WTC11 (cell line): ENCODE measurements around the gene AIF1. TPM values are rescaled to one million over a fixed set of nuclear protein-coding genes. Genes with fewer than 3 reads are reported as not detected.

Experiments used
- ATAC-seq: fragments of 200-7000 bp; cut with Tn5 transposase; 2 replicates; pipeline ENCODE4 v1.10.0; 2021; ENCODE audit warnings: mild to moderate bottlenecking, moderate library complexity
- CTCF ChIA-PET: fragments of 300-600 bp; sonication (Branson Sonifier 250); formaldehyde crosslinking; loops from one replicate; lab custom pipeline; 2021; ENCODE audit warnings: antibody characterized with exemption; lab: Charles Lee
- POLR2A ChIA-PET: fragments of 350-600 bp; sonication (Branson Sonifier 250); formaldehyde crosslinking; loops from one replicate; lab custom pipeline; 2021; ENCODE audit warnings: antibody characterized with exemption; lab: Charles Lee
- DNase-seq: peaks from one replicate; pipeline ENCODE4 v3.0.0; 2021; ENCODE audit warnings: low spot score
- H3K27ac Mint-ChIP-seq: 2 replicates; pipeline ENCODE4 v1.8.0; 2021; ENCODE audit warnings: mixed read lengths
- H3K27me3 Mint-ChIP-seq: 2 replicates; pipeline ENCODE4 v1.8.0; 2021; ENCODE audit warnings: low read depth, mild to moderate bottlenecking, moderate library complexity, mixed read lengths
- H3K36me3 Mint-ChIP-seq: 2 replicates; pipeline ENCODE4 v1.8.0; 2021; ENCODE audit warnings: mixed read lengths
- H3K4me1 Mint-ChIP-seq: 2 replicates; pipeline ENCODE4 v1.8.0; 2022; ENCODE audit warnings: mixed read lengths
- H3K4me3 Mint-ChIP-seq: 2 replicates; pipeline ENCODE4 v1.8.0; 2021; ENCODE audit warnings: mild to moderate bottlenecking, moderate library complexity, mixed read lengths
- H3K9me3 Mint-ChIP-seq: 2 replicates; pipeline ENCODE4 v1.8.0; 2021; ENCODE audit warnings: mixed read lengths
- AR ChIP-seq: fragments of 250-450 bp; sonication (Bioruptor Pico); IDR thresholded peaks from 2 replicates; pipeline ENCODE4 v1.9.0; 2021; ENCODE audit warnings: mild to moderate bottlenecking
- ATF3 ChIP-seq: sonication (generic); formaldehyde crosslinking; conservative IDR thresholded peaks from 2 replicates; pipeline ENCODE4 v1.8.1; 2022; ENCODE audit warnings: mild to moderate bottlenecking, missing genetic modification reagents
- CREM ChIP-seq: sonication (generic); formaldehyde crosslinking; IDR thresholded peaks from 2 replicates; pipeline ENCODE4 v1.8.1; 2022; ENCODE audit warnings: mild to moderate bottlenecking, missing genetic modification reagents, moderate library complexity
- E2F5 ChIP-seq: sonication (generic); formaldehyde crosslinking; IDR thresholded peaks from 2 replicates; pipeline ENCODE4 v1.8.1; 2022; ENCODE audit warnings: mild to moderate bottlenecking, moderate library complexity, missing genetic modification reagents
- ETV6 ChIP-seq: sonication (generic); formaldehyde crosslinking; IDR thresholded peaks from 2 replicates; pipeline ENCODE4 v1.8.1; 2022; ENCODE audit warnings: mild to moderate bottlenecking, missing genetic modification reagents
- FOXK1 ChIP-seq: sonication (generic); formaldehyde crosslinking; IDR thresholded peaks from 2 replicates; pipeline ENCODE4 v1.8.0; 2022; ENCODE audit warnings: mild to moderate bottlenecking, moderate library complexity, missing genetic modification reagents
- GABPB1 ChIP-seq: sonication (generic); formaldehyde crosslinking; IDR thresholded peaks from 2 replicates; pipeline ENCODE4 v1.8.1; 2023; ENCODE audit warnings: mild to moderate bottlenecking, missing genetic modification reagents
- HMGA2 ChIP-seq: fragments of 250-450 bp; sonication (Bioruptor Pico); IDR thresholded peaks from 2 replicates; pipeline ENCODE4 v1.4.0; 2021; ENCODE audit warnings: mild to moderate bottlenecking, moderate library complexity
- JAZF1 ChIP-seq: fragments of 250-450 bp; sonication (Bioruptor Pico); IDR thresholded peaks from 2 replicates; pipeline ENCODE4 v1.9.0; 2021; ENCODE audit warnings: moderate library complexity, mild to moderate bottlenecking, inconsistent platforms
- KAT7 ChIP-seq: sonication (generic); formaldehyde crosslinking; IDR thresholded peaks from 2 replicates; pipeline ENCODE4 v1.8.1; 2023; ENCODE audit warnings: missing genetic modification reagents, mild to moderate bottlenecking, borderline replicate concordance
- MAX ChIP-seq: sonication (generic); formaldehyde crosslinking; IDR thresholded peaks from 2 replicates; pipeline ENCODE4 v1.8.0; 2022; ENCODE audit warnings: mild to moderate bottlenecking, missing genetic modification reagents
- NFE2L1 ChIP-seq: sonication (generic); formaldehyde crosslinking; IDR thresholded peaks from 2 replicates; pipeline ENCODE4 v1.8.1; 2023; ENCODE audit warnings: missing genetic modification reagents
- NFYB ChIP-seq: sonication (generic); formaldehyde crosslinking; conservative IDR thresholded peaks from 2 replicates; pipeline ENCODE4 v1.8.0; 2022; ENCODE audit warnings: low read depth, missing genetic modification reagents
- SP1 ChIP-seq: sonication (generic); formaldehyde crosslinking; conservative IDR thresholded peaks from 2 replicates; pipeline ENCODE4 v1.8.1; 2022; ENCODE audit warnings: missing genetic modification reagents
- ZNF232 ChIP-seq: sonication (generic); formaldehyde crosslinking; IDR thresholded peaks from 2 replicates; pipeline ENCODE4 v1.8.0; 2022; ENCODE audit warnings: mild to moderate bottlenecking, missing genetic modification reagents
- ZNF281 ChIP-seq: sonication (generic); formaldehyde crosslinking; IDR thresholded peaks from 2 replicates; pipeline ENCODE4 v1.8.0; 2023; ENCODE audit warnings: mild to moderate bottlenecking, missing genetic modification reagents
- ZNF532 ChIP-seq: fragments of 250-450 bp; sonication (Bioruptor Pico); IDR thresholded peaks from 2 replicates; pipeline ENCODE4 v1.9.0; 2021; ENCODE audit warnings: mild to moderate bottlenecking, borderline replicate concordance
- total RNA-seq: library from RNA; stranded (reverse); gene quantifications from 3 replicates; pipeline ENCODE4 v1.2.3, GENCODE V29; 2021

Gene AIF1
- total RNA-seq, 1 experiment from 2014 or later = 5.4 TPM

- CTCF ChIA-PET = interaction anchor here (0.6 to 3.5 kb wide), 3 partner anchors 18 to 70 kb away, joined by 3 to 24 read pairs (median 15); partner anchors contain the start of genes ATP6V1G2 and NFKBIL1
- Mint-ChIP-seq H3K4me3 (no peak overlapping the region), H3K27ac (peak overlapping the region; percentile 38; the same call in 1 of the 2 replicates), H3K36me3 (peaks cover 8% of the 10 kb centered on the region), H3K27me3 (no peaks in the 10 kb centered on the region; the same call in 1 of the 2 replicates), H3K4me1 (peaks cover 28% of the 10 kb centered on the region), H3K9me3 (no peaks in the 10 kb centered on the region)
- DNase-seq = no peak
- TF ChIP-seq ATF3 = no peak
- no peak for TF ChIP-seq ZNF281 (CRISPR knock-in tag)
- TF ChIP-seq NFE2L1 = no peak
- ATAC-seq = no peak
- POLR2A ChIA-PET = no interaction called here
Measured at GRCh38 chr6:31617010-31617409, 2.0 kb downstream of the AIF1 start.

- Mint-ChIP-seq H3K36me3 (peaks cover 38% of the 10 kb centered on the region), H3K9me3 (no peaks in the 10 kb centered on the region), H3K4me1 (peaks cover 31% of the 10 kb centered on the region), H3K4me3 (peak overlapping the region; percentile 92), H3K27ac (peak overlapping the region; percentile 100), H3K27me3 (no peaks in the 10 kb centered on the region; the same call in 1 of the 2 replicates)
- ChIA-PET POLR2A (interaction anchor here (0.6 to 1.0 kb wide), 4 partner anchors 41 to 79 kb away, joined by 3 to 5 read pairs (median 4); partner anchors contain the start of genes C6orf47, DDX39B and NFKBIL1), CTCF (interaction anchor here (0.6 to 1.7 kb wide), 4 partner anchors 22 to 117 kb away, joined by 3 to 10 read pairs (median 4); partner anchors contain the start of gene ATP6V1G2)
- DNase-seq = peak; percentile 97
- ATAC-seq = peak; percentile 91
- TF ChIP-seq GABPB1 (CRISPR knock-in tag) (peak; percentile 63; the same call in 1 of the 2 replicates), ZNF232 (CRISPR knock-in tag) (peak; percentile 64; the same call in 1 of the 2 replicates), FOXK1 (CRISPR knock-in tag) (0 out of 2 replicates have a peak, but pooled peaks have one; percentile 63), MAX (peak; percentile 84), NFE2L1 (0 out of 2 replicates have a peak, but pooled peaks have one; percentile 10), ZNF532 (no peak), NFYB (CRISPR knock-in tag) (peak; percentile 37; the same call in 1 of the 2 replicates), E2F5 (CRISPR knock-in tag) (peak; percentile 89), ETV6 (0 out of 2 replicates have a peak, but pooled peaks have one; percentile 29), AR (CRISPR knock-in tag) (peak; percentile 86), CREM (peak; percentile 84), HMGA2 (peak; percentile 46), SP1 (peak; percentile 78; the same call in 1 of the 2 replicates), JAZF1 (CRISPR knock-in tag) (no peak), KAT7 (CRISPR knock-in tag) (no peak)
Measured at GRCh38 chr6:31619805-31620585, 5.0 kb downstream of the AIF1 start.
